Mesenchymal stem cell (in vitro differentiated cells and primary cell): ENCODE data around the gene FOXJ1.

Source experiments
- DNase-seq: peaks from one replicate; pipeline ENCODE4 v3.0.0-alpha.2; 2013
- H2AFZ ChIP-seq: one replicate; pipeline ENCODE4 v1.6.1; 2013; ENCODE audit warnings: low read depth, mild to moderate bottlenecking, control low read depth, inconsistent platforms, low read length, moderate library complexity
- H2AK5ac ChIP-seq: 2 replicates; pipeline ENCODE4 v1.6.1; 2013; ENCODE audit warnings: low read length, moderate library complexity, mild to moderate bottlenecking, inconsistent platforms; ENCODE audit not compliant: severe bottlenecking
- H2BK120ac ChIP-seq: one replicate; pipeline ENCODE4 v1.6.1; 2013; ENCODE audit warnings: low read depth, mild to moderate bottlenecking, inconsistent platforms, low read length, moderate library complexity
- H2BK12ac ChIP-seq, 2 experiments: one replicate each; pipeline ENCODE4 v1.6.1; 2013; ENCODE audit warnings: inconsistent platforms in 2 of 2, low read length in 2 of 2, mild to moderate bottlenecking in 2 of 2, moderate library complexity in 2 of 2, control low read depth in 1 of 2
- H2BK15ac ChIP-seq: one replicate; pipeline ENCODE4 v1.6.1; 2013; ENCODE audit warnings: mild to moderate bottlenecking, low read depth, inconsistent platforms; ENCODE audit not compliant: poor library complexity, severe bottlenecking
- H2BK5ac ChIP-seq: 2 replicates; pipeline ENCODE4 v1.6.1; 2013; ENCODE audit warnings: low read depth, mild to moderate bottlenecking, low read length, control low read depth, inconsistent platforms; ENCODE audit not compliant: poor library complexity, severe bottlenecking
- H3K14ac ChIP-seq, 2 experiments: one replicate each; pipeline ENCODE4 v1.6.1; 2013; ENCODE audit warnings: inconsistent platforms in 2 of 2, low read length in 2 of 2, control low read depth in 1 of 2, mild to moderate bottlenecking in 1 of 2, moderate library complexity in 1 of 2
- H3K18ac ChIP-seq, 2 experiments: one replicate each; pipeline ENCODE4 v1.6.1; 2013; ENCODE audit warnings: inconsistent platforms in 2 of 2, low read length in 2 of 2, control low read depth in 1 of 2, low read depth in 1 of 2, mild to moderate bottlenecking in 1 of 2
- H3K23ac ChIP-seq, 2 experiments: one replicate each; pipeline ENCODE4 v1.6.1; 2013; ENCODE audit warnings: inconsistent platforms in 2 of 2, low read length in 2 of 2, mild to moderate bottlenecking in 2 of 2, moderate library complexity in 2 of 2, control low read depth in 1 of 2
- H3K27ac ChIP-seq: 2 replicates; pipeline ENCODE4 v1.5.1; 2013; ENCODE audit warnings: mild to moderate bottlenecking, moderate library complexity, low read length, control low read depth, inconsistent platforms; ENCODE audit not compliant: poor library complexity, severe bottlenecking
- H3K27me3 ChIP-seq, 2 experiments: 2 replicates each; pipeline versions ENCODE4 v1.6.1 to v1.7.0; 2013; ENCODE audit warnings: low read length in 2 of 2, mild to moderate bottlenecking in 2 of 2, moderate library complexity in 2 of 2, control low read depth in 1 of 2, inconsistent platforms in 1 of 2; ENCODE audit not compliant: control insufficient read depth in 1 of 2, insufficient read depth in 1 of 2
- H3K36me3 ChIP-seq, 2 experiments: 2 replicates each; pipeline versions ENCODE4 v1.6.1 to v1.7.0; 2013; ENCODE audit warnings: low read length in 2 of 2, control low read depth in 1 of 2, inconsistent platforms in 1 of 2, low read depth in 1 of 2, mild to moderate bottlenecking in 1 of 2; ENCODE audit not compliant: insufficient read depth in 2 of 2, control insufficient read depth in 1 of 2
- H3K4ac ChIP-seq, 2 experiments: one replicate each; pipeline ENCODE4 v1.6.1; 2013; ENCODE audit warnings: inconsistent platforms in 2 of 2, low read length in 2 of 2, mild to moderate bottlenecking in 2 of 2, moderate library complexity in 2 of 2, control low read depth in 1 of 2, low read depth in 1 of 2
- H3K4me1 ChIP-seq: 2 replicates; pipeline ENCODE4 v1.6.1; 2013; ENCODE audit warnings: low read depth, low read length, control low read depth; ENCODE audit not compliant: control insufficient read depth, insufficient read depth
- H3K4me2 ChIP-seq: 2 replicates; pipeline ENCODE4 v1.6.1; 2013; ENCODE audit warnings: low read length, mild to moderate bottlenecking, inconsistent platforms; ENCODE audit not compliant: poor library complexity, severe bottlenecking
- H3K4me3 ChIP-seq, 2 experiments: 2 replicates each; pipeline versions ENCODE4 v1.5.1 to v1.7.0; 2013; ENCODE audit warnings: low read length in 2 of 2, mild to moderate bottlenecking in 2 of 2, control low read depth in 1 of 2, low read depth in 1 of 2; ENCODE audit not compliant: insufficient read depth in 1 of 2
- H3K79me1 ChIP-seq: replicated peaks from 2 replicates; pipeline ENCODE4 v1.6.1; 2013; ENCODE audit warnings: mild to moderate bottlenecking, control low read depth, low read length, inconsistent platforms; ENCODE audit not compliant: poor library complexity, severe bottlenecking
- H3K9ac ChIP-seq: 2 replicates; pipeline ENCODE4 v1.7.0; 2013; ENCODE audit warnings: mild to moderate bottlenecking, low read length, moderate library complexity
- H3K9me3 ChIP-seq: 2 replicates; pipeline ENCODE4 v1.7.0; 2013; ENCODE audit warnings: mild to moderate bottlenecking, low read length; ENCODE audit not compliant: control insufficient read depth
- H4K8ac ChIP-seq: one replicate; pipeline ENCODE4 v1.6.1; 2013; ENCODE audit warnings: inconsistent platforms, mild to moderate bottlenecking, low read length, moderate library complexity
- H4K91ac ChIP-seq: one replicate; pipeline ENCODE4 v1.6.1; 2013; ENCODE audit warnings: mild to moderate bottlenecking, low read length, inconsistent platforms
- whole genome bisulfite sequencing: methylation state at CpG from one replicate; pipeline ENCODE4 v1.1.7; 2013; ENCODE audit warnings: mixed read lengths; 5-methylcytosine and 5-hydroxymethylcytosine counted together

FOXJ1 gene

DNA sequence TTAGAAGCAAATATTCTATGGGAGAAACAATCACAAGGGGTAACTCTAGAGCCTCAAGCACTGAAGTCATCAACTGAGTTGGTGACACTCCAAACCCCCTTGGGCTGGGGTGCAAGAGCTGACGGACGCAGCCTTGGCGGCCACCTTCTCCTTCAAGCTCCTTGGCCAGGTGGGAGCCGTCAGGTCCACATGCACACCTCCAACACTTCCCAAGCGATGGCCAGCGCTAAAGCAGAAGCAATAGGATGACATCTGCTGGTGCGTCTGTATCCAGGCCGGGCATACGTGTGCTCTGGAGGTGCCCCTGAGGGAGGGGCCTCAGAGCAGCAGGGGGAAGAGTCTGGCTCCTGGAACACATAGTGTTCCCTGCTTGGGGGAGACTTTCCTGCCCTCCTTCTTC lies 12.2 kb upstream of the FOXJ1 start:
- Histone ChIP-seq H3K9me3 (no peaks in the 10 kb centered on the region), H2AK5ac (no peak overlapping the region), H4K91ac (no peak overlapping the region), H3K14ac (no peak overlapping the region), H3K79me1 (no peaks in the 10 kb centered on the region), H3K36me3 (peaks cover 0 to 45% of the 10 kb centered on the region in 2 experiments), H3K4me1 (no peaks in the 10 kb centered on the region), H2BK5ac (no peak overlapping the region), H2BK15ac (no peak overlapping the region), H3K4me3 (no peak overlapping the region), H4K8ac (no peak overlapping the region), H3K4me2 (no peak overlapping the region), H3K4ac (no peak overlapping the region), H2BK12ac (no peak overlapping the region), H2BK120ac (no peak overlapping the region), H3K27ac (no peak overlapping the region), H2AFZ (no peak overlapping the region), H3K23ac (no peak overlapping the region), H3K9ac (no peak overlapping the region), H3K18ac (no peak overlapping the region), H3K27me3 (peaks cover 0 to 38% of the 10 kb centered on the region in 2 experiments)
- DNase-seq, result no peak
- WGBS, result 76% methylated on average over 9 of the region's 9 CpGs

DNA sequence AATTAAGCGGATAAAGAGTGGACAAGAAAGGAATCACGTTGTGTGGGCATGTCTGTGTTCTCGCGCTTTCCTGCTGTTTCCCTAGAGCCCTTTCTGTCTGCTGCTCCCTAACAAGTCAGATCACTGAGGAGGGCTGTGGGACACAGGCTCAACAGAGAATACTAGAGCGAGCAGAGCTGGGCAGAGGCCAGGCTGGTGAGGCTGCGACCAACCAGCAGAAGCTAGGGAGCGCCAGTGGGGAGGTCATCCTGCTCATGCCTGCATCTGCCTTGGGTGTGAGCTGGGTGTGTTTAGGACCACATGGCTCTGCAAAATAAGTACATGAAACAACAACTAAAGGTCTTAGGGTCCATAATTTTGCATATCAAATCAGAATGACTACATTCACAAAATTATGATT lies 11.5 kb upstream of the FOXJ1 start:
- Histone ChIP-seq H2BK15ac (no peak overlapping the region), H3K9ac (no peak overlapping the region), H3K4me3 (no peak overlapping the region), H3K23ac (no peak overlapping the region), H3K18ac (no peak overlapping the region), H3K4me1 (no peaks in the 10 kb centered on the region), H2AFZ (no peak overlapping the region), H3K27ac (no peak overlapping the region), H3K4me2 (no peak overlapping the region), H3K9me3 (no peaks in the 10 kb centered on the region), H3K4ac (no peak overlapping the region), H2BK5ac (no peak overlapping the region), H3K79me1 (no peaks in the 10 kb centered on the region), H3K36me3 (peaks cover 0 to 42% of the 10 kb centered on the region in 2 experiments), H2AK5ac (no peak overlapping the region), H2BK12ac (no peak overlapping the region), H3K14ac (no peak overlapping the region), H4K8ac (no peak overlapping the region), H3K27me3 (peaks cover 0 to 32% of the 10 kb centered on the region in 2 experiments), H2BK120ac (no peak overlapping the region), H4K91ac (no peak overlapping the region)
- 86% methylated on average over 7 of the region's 7 CpGs for WGBS
- DNase-seq, result no peak

DNA sequence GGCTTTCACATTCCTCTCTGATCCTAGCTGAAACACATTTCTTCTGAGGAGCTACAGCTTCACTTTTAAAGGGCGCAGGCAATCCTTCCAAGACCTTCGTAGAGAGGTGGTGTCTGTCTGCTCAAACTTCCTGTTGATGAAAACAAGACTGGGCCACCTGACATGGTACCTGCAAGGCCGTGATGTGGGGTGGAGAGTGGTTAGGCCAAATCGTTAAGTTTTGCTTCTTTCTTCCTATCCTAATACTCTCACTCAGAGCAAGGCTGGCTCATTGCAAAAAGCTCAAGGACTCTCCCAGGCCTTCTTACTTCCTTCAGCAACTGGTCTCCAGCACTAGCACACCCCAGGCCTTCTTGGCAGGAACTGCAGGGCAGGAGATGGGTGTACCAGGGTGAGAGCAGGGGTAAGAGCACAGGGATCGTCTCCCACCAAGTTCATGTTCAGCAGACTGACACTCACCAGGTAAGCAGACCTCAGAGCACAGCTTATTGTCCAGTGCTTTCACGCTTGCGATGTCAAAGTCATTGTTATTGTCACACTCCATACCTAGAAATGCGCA lies 10.9 kb upstream of the FOXJ1 start:
- Histone ChIP-seq H2AFZ (no peak overlapping the region), H3K14ac (no peak overlapping the region), H3K23ac (no peak overlapping the region), H3K4me3 (no peak overlapping the region), H3K4me1 (peaks cover 2% of the 10 kb centered on the region), H3K18ac (no peak overlapping the region), H3K9me3 (no peaks in the 10 kb centered on the region), H3K4ac (no peak overlapping the region), H3K9ac (no peak overlapping the region), H2BK5ac (no peak overlapping the region), H2BK15ac (no peak overlapping the region), H3K36me3 (peaks cover 0 to 40% of the 10 kb centered on the region in 2 experiments), H4K91ac (no peak overlapping the region), H3K4me2 (no peak overlapping the region), H2BK120ac (no peak overlapping the region), H2AK5ac (no peak overlapping the region), H3K79me1 (no peaks in the 10 kb centered on the region), H3K27me3 (peaks cover 0 to 31% of the 10 kb centered on the region in 2 experiments), H2BK12ac (no peak overlapping the region), H4K8ac (no peak overlapping the region), H3K27ac (no peak overlapping the region)
- WGBS, result 75% methylated on average over 4 of the region's 8 CpGs
- DNase-seq, result no peak

DNA sequence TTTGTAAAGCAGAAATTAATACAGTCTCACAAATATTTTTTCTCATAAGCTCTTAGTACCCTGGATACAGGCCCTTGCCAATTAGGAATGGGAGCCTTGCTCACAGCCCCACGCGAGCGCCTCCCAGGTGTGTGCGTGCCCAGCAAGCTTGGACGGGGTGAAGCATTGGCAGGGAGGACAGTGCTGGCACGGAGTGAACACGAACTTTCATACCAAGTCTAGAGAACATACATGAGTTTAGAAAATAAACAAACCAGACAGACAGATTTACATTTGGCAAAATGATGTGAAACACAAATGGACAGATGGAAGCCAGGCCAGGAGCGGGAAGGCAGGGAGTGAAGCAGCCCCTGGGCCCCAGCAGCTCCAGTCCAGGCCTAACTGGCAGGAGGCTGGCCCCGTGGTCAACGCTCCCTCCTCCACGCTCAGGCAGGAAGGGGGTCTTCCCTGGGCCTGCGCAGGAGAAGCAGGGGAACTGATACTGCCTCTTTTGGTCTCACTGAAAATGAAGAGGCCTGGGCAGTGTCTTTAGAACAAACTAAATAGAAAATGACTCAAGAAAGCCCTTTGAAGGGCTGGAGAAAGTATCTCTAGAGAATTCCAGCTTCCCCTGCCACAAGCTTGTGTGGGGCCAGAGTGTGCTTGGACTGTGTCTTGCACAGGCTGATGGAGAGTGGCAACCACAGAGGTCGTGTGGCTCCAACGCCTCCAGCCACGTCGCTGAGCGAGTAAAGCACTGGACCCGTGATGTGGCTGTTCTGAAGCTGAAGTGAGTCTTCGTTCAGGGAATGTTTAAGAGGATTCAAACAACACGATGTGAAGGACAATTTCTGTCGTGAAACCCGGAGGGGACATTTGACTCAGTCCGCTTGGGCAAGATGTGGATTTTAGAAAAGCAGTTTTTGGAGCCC lies 9.9 kb upstream of the FOXJ1 start:
- no peaks in the 10 kb centered on the region for H3K9me3 ChIP-seq
- no peak overlapping the region for H2BK5ac ChIP-seq
- no peak overlapping the region for H4K91ac ChIP-seq
- no peak overlapping the region for H3K14ac ChIP-seq
- H3K36me3 ChIP-seq, result peaks cover 0 to 39% of the 10 kb centered on the region in 2 experiments
- no peak overlapping the region for H3K23ac ChIP-seq
- WGBS, result 90% methylated on average over 21 of the region's 23 CpGs
- no peak overlapping the region for H3K18ac ChIP-seq
- H4K8ac ChIP-seq, result no peak overlapping the region
- H3K79me1 ChIP-seq, result no peaks in the 10 kb centered on the region
- H2AK5ac ChIP-seq, result no peak overlapping the region
- H2BK15ac ChIP-seq, result no peak overlapping the region
- H2BK12ac ChIP-seq, result no peak overlapping the region
- H3K9ac ChIP-seq, result no peak overlapping the region
- H3K27me3 ChIP-seq, result peaks cover 0 to 25% of the 10 kb centered on the region in 2 experiments
- no peak overlapping the region for H3K27ac ChIP-seq
- no peak overlapping the region for H3K4me2 ChIP-seq
- H3K4me3 ChIP-seq, result no peak overlapping the region
- peaks cover 7% of the 10 kb centered on the region for H3K4me1 ChIP-seq
- H2AFZ ChIP-seq, result no peak overlapping the region
- no peak overlapping the region for H2BK120ac ChIP-seq
- DNase-seq, result no peak
- no peak overlapping the region for H3K4ac ChIP-seq
